H9 (cell line): ENCODE results near the gene PLPP1. TPM values are rescaled to one million over a fixed set of nuclear protein-coding genes. Genes with fewer than 3 reads are reported as not detected.

ENCODE experiments used
- DNase-seq: peaks from one replicate; pipeline ENCODE4 v3.0.0-alpha.2; 2017
- H2AFZ ChIP-seq: one replicate; pipeline ENCODE4 v1.6.1; 2013; ENCODE audit warnings: mild to moderate bottlenecking, low read length, control low read depth, moderate library complexity
- H2AK5ac ChIP-seq: 2 replicates; pipeline ENCODE4 v1.6.1; 2013; ENCODE audit warnings: low read length, control low read depth, mixed read lengths; ENCODE audit not compliant: insufficient read length
- H2BK120ac ChIP-seq: one replicate; pipeline ENCODE4 v1.6.1; 2013; ENCODE audit warnings: low read depth, mild to moderate bottlenecking, low read length, control low read depth, inconsistent platforms; ENCODE audit not compliant: poor library complexity, severe bottlenecking
- H2BK12ac ChIP-seq: 2 replicates; pipeline ENCODE4 v1.6.1; 2013; ENCODE audit warnings: low read length, control low read depth, mixed read lengths, low read depth; ENCODE audit not compliant: insufficient read length
- H2BK15ac ChIP-seq: 2 replicates; pipeline ENCODE4 v1.6.1; 2013; ENCODE audit warnings: low read depth, low read length, control low read depth
- H2BK20ac ChIP-seq: one replicate; pipeline ENCODE4 v1.6.1; 2013; ENCODE audit warnings: low read depth, mild to moderate bottlenecking, low read length, control low read depth, inconsistent platforms; ENCODE audit not compliant: poor library complexity, severe bottlenecking
- H2BK5ac ChIP-seq: 2 replicates; pipeline ENCODE4 v1.6.1; 2013; ENCODE audit warnings: low read length, control low read depth, mixed read lengths; ENCODE audit not compliant: insufficient read length
- H3K14ac ChIP-seq: 2 replicates; pipeline ENCODE4 v1.6.1; 2013; ENCODE audit warnings: low read length, control low read depth; ENCODE audit not compliant: insufficient read depth
- H3K18ac ChIP-seq: 2 replicates; pipeline ENCODE4 v1.6.1; 2013; ENCODE audit warnings: low read depth, mild to moderate bottlenecking, mixed read lengths, low read length, control low read depth; ENCODE audit not compliant: insufficient read length
- H3K23ac ChIP-seq: 2 replicates; pipeline ENCODE4 v1.6.1; 2013; ENCODE audit warnings: low read length, control low read depth, mixed read lengths, low read depth; ENCODE audit not compliant: insufficient read length
- H3K23me2 ChIP-seq: 2 replicates; pipeline ENCODE4 v1.6.1; 2013; ENCODE audit warnings: low read depth, mild to moderate bottlenecking, mixed read lengths, low read length, control low read depth; ENCODE audit not compliant: insufficient read length, poor library complexity, severe bottlenecking
- H3K27ac ChIP-seq: 2 replicates; pipeline ENCODE4 v1.5.1; 2013; ENCODE audit warnings: low read length, control low read depth, mixed read lengths, low read depth; ENCODE audit not compliant: insufficient read length
- H3K27me3 ChIP-seq: 2 replicates; pipeline ENCODE4 v1.6.1; 2013; ENCODE audit warnings: low read length, control low read depth, inconsistent platforms; ENCODE audit not compliant: insufficient read depth
- H3K4ac ChIP-seq: 2 replicates; pipeline ENCODE4 v1.6.1; 2013; ENCODE audit warnings: low read depth, mild to moderate bottlenecking, control low read depth, inconsistent platforms, low read length, moderate library complexity
- H3K4me1 ChIP-seq: 2 replicates; pipeline ENCODE4 v1.6.1; 2013; ENCODE audit warnings: low read length, control low read depth, inconsistent platforms; ENCODE audit not compliant: insufficient read depth
- H3K4me2 ChIP-seq: 2 replicates; pipeline ENCODE4 v1.6.1; 2013; ENCODE audit warnings: low read length, control low read depth, mixed read lengths; ENCODE audit not compliant: insufficient read length, insufficient read depth
- H3K56ac ChIP-seq: 2 replicates; pipeline ENCODE4 v1.6.1; 2013; ENCODE audit warnings: low read depth, mild to moderate bottlenecking, mixed read lengths, low read length, control low read depth; ENCODE audit not compliant: insufficient read length
- H3K79me1 ChIP-seq: 2 replicates; pipeline ENCODE4 v1.6.1; 2013; ENCODE audit warnings: low read depth, mild to moderate bottlenecking, moderate library complexity, low read length, control low read depth, inconsistent platforms; ENCODE audit not compliant: insufficient read depth, poor library complexity, severe bottlenecking
- H3K79me2 ChIP-seq: 2 replicates; pipeline ENCODE4 v1.6.1; 2013; ENCODE audit warnings: low read length, control low read depth, inconsistent platforms; ENCODE audit not compliant: insufficient read depth
- H3K9ac ChIP-seq: 2 replicates; pipeline ENCODE4 v1.6.1; 2013; ENCODE audit warnings: low read length, control low read depth, mixed read lengths; ENCODE audit not compliant: insufficient read length; ENCODE audit errors: extremely low read depth
- H3K9me3 ChIP-seq: one replicate; pipeline ENCODE4 v1.6.1; 2013; ENCODE audit warnings: low read depth, low read length, inconsistent platforms; ENCODE audit not compliant: control insufficient read depth
- H3T11ph ChIP-seq: one replicate; pipeline ENCODE4 v1.6.1; 2013; ENCODE audit warnings: mild to moderate bottlenecking, low read length, control low read depth, inconsistent platforms
- H4K20me1 ChIP-seq: one replicate; pipeline ENCODE4 v1.6.1; 2013; ENCODE audit not compliant: control insufficient read depth, insufficient read length, insufficient read depth
- H4K5ac ChIP-seq: 2 replicates; pipeline ENCODE4 v1.6.1; 2013; ENCODE audit warnings: low read depth, mild to moderate bottlenecking, mixed read lengths, low read length, control low read depth; ENCODE audit not compliant: insufficient read length
- H4K8ac ChIP-seq: replicated peaks from 2 replicates; pipeline ENCODE4 v1.6.1; 2013; ENCODE audit warnings: low read length, control low read depth, mixed read lengths, low read depth; ENCODE audit not compliant: insufficient read length
- H4K91ac ChIP-seq: 2 replicates; pipeline ENCODE4 v1.6.1; 2013; ENCODE audit warnings: low read depth, mild to moderate bottlenecking, moderate library complexity, mixed read lengths, low read length, control low read depth; ENCODE audit not compliant: insufficient read length
- H3K27ac Mint-ChIP-seq, 3 experiments: 2 replicates in 2 of 3; 3 replicates in 1 of 3; pipeline ENCODE4 v1.8.0; 2020 to 2021; ENCODE audit warnings: mixed read lengths in 3 of 3, mild to moderate bottlenecking in 1 of 3, moderate library complexity in 1 of 3
- H3K27me3 Mint-ChIP-seq: 2 replicates; pipeline ENCODE4 v1.8.0; 2021; ENCODE audit warnings: low read depth, mild to moderate bottlenecking, moderate library complexity, mixed read lengths
- H3K36me3 Mint-ChIP-seq, 3 experiments: 2 replicates in 2 of 3; 3 replicates in 1 of 3; pipeline ENCODE4 v1.8.0; 2020 to 2021; ENCODE audit warnings: low read depth in 3 of 3, mixed read lengths in 3 of 3; ENCODE audit not compliant: insufficient read depth in 1 of 3
- H3K4me1 Mint-ChIP-seq, 2 experiments: 2 replicates each; pipeline ENCODE4 v1.8.0; 2020; ENCODE audit warnings: mixed read lengths in 2 of 2
- H3K4me3 Mint-ChIP-seq, 2 experiments: 2 replicates in 1 of 2; 3 replicates in 1 of 2; pipeline ENCODE4 v1.8.0; 2020 to 2021; ENCODE audit warnings: mild to moderate bottlenecking in 2 of 2, mixed read lengths in 2 of 2, moderate library complexity in 1 of 2
- H3K9me3 Mint-ChIP-seq, 2 experiments: 2 replicates in 1 of 2; 3 replicates in 1 of 2; pipeline ENCODE4 v1.8.0; 2020; ENCODE audit warnings: mild to moderate bottlenecking in 2 of 2, mixed read lengths in 2 of 2, moderate library complexity in 1 of 2
- CTCF ChIP-seq: fragments of 200-600 bp; sonication (generic); conservative IDR thresholded peaks from 3 replicates; pipeline ENCODE4 v1.8.0; 2021; ENCODE audit warnings: antibody characterized with exemption, mild to moderate bottlenecking
- total RNA-seq: library from RNA; stranded (reverse); gene quantifications from 2 replicates; pipeline ENCODE4 v1.2.1, GENCODE V29; 2021

The PLPP1 gene
- total RNA-seq, 1 experiment from 2014 or later = 85.9 TPM

- H3K9me3 Mint-ChIP-seq = no peaks in the 10 kb centered on the region
- H3T11ph ChIP-seq = no peak overlapping the region
- no peak overlapping the region for H4K8ac ChIP-seq
- H3K36me3 Mint-ChIP-seq = no peaks in the 10 kb centered on the region
- H3K18ac ChIP-seq = no peak overlapping the region
- no peaks in the 10 kb centered on the region for H3K27me3 ChIP-seq
- H2AFZ ChIP-seq = no peak overlapping the region
- no peaks in the 10 kb centered on the region for H4K20me1 ChIP-seq
- H3K14ac ChIP-seq = no peak overlapping the region
- no peak overlapping the region for H3K27ac ChIP-seq
- no peak for DNase-seq
- no peak overlapping the region for H2BK12ac ChIP-seq
- H3K27ac Mint-ChIP-seq = peak overlapping the region in 1 of 3 experiments; percentile 61; a peak in 3 of 7 replicates
- H3K56ac ChIP-seq = no peak overlapping the region
- H2BK120ac ChIP-seq = no peak overlapping the region
- H2BK5ac ChIP-seq = no peak overlapping the region
- H3K23ac ChIP-seq = no peak overlapping the region
- H2BK15ac ChIP-seq = no peak overlapping the region
- H3K4me1 Mint-ChIP-seq = peaks cover 33 to 36% of the 10 kb centered on the region in 2 experiments
- no peak overlapping the region for H3K4me2 ChIP-seq
- H2AK5ac ChIP-seq = no peak overlapping the region
- H3K4me1 ChIP-seq = no peaks in the 10 kb centered on the region
- H4K5ac ChIP-seq = no peak overlapping the region
- H3K9ac ChIP-seq = no peak overlapping the region
- H3K23me2 ChIP-seq = no peaks in the 10 kb centered on the region
- H3K4ac ChIP-seq = no peak overlapping the region
- H3K79me1 ChIP-seq = no peaks in the 10 kb centered on the region
- no peaks in the 10 kb centered on the region for H3K27me3 Mint-ChIP-seq
- no peak for TF ChIP-seq CTCF
- no peak overlapping the region for H4K91ac ChIP-seq
- H2BK20ac ChIP-seq = no peak overlapping the region
- no peak overlapping the region for H3K4me3 Mint-ChIP-seq
- no peaks in the 10 kb centered on the region for H3K79me2 ChIP-seq
- no peaks in the 10 kb centered on the region for H3K9me3 ChIP-seq
Observed at GRCh38 chr5:55578771-55579170, 44.0 kb upstream of the PLPP1 start.
